Measurements from ENCODE around the gene COMMD8. TPM values are rescaled to one million over a fixed set of nuclear protein-coding genes. Genes with fewer than 3 reads are reported as not detected.

The COMMD8 gene
- total RNA-seq, 1 donor from 2014 or later, result 23.9 TPM

DNA sequence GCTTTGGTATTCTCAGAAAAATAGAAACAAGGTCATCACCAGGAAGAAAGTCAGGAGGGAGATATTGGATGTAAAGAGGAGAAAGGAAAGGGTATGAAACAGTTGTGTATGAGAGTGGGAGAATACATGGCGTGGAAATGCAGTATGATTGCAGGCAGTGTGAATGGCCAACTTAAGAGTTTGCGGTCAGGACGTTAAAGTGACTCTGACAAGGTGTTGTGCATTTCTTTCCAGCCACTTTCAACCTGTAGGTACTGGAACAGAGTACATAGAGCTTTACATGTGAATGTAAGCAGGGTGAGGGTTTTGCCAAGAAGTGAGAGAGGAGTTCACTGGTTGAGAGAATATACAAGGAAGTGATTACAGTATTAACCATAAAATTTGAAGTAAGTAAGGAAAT, 37.3 kb upstream of the COMMD8 start:
- Mint-ChIP-seq H3K9me3 (no peaks in the 10 kb centered on the region), H3K27ac (no peak overlapping the region), H3K27me3 (no peaks in the 10 kb centered on the region), H3K4me1 (peaks cover 19% of the 10 kb centered on the region), H3K36me3 (ENCODE audit: low read depth) (peaks cover 9% of the 10 kb centered on the region), H3K4me3 (no peak overlapping the region)
- TF ChIP-seq, protein P1, sequence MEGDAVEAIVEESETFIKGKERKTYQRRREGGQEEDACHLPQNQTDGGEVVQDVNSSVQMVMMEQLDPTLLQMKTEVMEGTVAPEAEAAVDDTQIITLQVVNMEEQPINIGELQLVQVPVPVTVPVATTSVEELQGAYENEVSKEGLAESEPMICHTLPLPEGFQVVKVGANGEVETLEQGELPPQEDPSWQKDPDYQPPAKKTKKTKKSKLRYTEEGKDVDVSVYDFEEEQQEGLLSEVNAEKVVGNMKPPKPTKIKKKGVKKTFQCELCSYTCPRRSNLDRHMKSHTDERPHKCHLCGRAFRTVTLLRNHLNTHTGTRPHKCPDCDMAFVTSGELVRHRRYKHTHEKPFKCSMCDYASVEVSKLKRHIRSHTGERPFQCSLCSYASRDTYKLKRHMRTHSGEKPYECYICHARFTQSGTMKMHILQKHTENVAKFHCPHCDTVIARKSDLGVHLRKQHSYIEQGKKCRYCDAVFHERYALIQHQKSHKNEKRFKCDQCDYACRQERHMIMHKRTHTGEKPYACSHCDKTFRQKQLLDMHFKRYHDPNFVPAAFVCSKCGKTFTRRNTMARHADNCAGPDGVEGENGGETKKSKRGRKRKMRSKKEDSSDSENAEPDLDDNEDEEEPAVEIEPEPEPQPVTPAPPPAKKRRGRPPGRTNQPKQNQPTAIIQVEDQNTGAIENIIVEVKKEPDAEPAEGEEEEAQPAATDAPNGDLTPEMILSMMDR (IDR thresholded peaks at IDR 0.05), result no peak
- ChIA-PET POLR2A (interaction anchor here (5.2 kb wide), 1 partner anchor 16 kb away, joined by 40 read pairs; the partner anchor contains the start of gene ATP10D), CTCF (interaction anchor here (0.7 to 1.1 kb wide), 2 partner anchors 11 kb away, joined by 3 read pairs; no protein-coding TSS in a partner anchor)
- intact Hi-C loops (cut with micrococcal nuclease), result loop anchor here (2.0 kb wide), 1 partner anchor 18 kb away; no protein-coding TSS in a partner anchor
- ATAC-seq (ENCODE audit: low read depth) (no peak), DNase-seq (no peak)

GRCh38 chr4:47499700-47500099, 36.2 kb upstream of the COMMD8 start:
- Mint-ChIP-seq H3K9me3 (no peaks in the 10 kb centered on the region), H3K4me3 (no peak overlapping the region), H3K27me3 (no peaks in the 10 kb centered on the region), H3K27ac (no peak overlapping the region), H3K4me1 (peaks cover 12% of the 10 kb centered on the region), H3K36me3 (ENCODE audit: low read depth) (peaks cover 8% of the 10 kb centered on the region)
- ATAC-seq (ENCODE audit: low read depth) (peak; percentile 76), DNase-seq (no peak)
- POLR2A ChIA-PET, result interaction anchor here (1.1 to 5.2 kb wide), 4 partner anchors 10 to 37 kb away, joined by 3 to 40 read pairs (median 7); partner anchors contain the start of genes ATP10D and COMMD8
- intact Hi-C loops (cut with micrococcal nuclease), result loop anchor here (1.0 to 2.0 kb wide), 5 partner anchors 9 to 36 kb away; partner anchors contain the start of genes ATP10D and COMMD8
- CTCF ChIA-PET, result interaction anchor here (0.6 to 1.1 kb wide), 3 partner anchors 11 to 886 kb away, joined by 3 read pairs; no protein-coding TSS in a partner anchor
- TF ChIP-seq, protein P1 (IDR thresholded peaks at IDR 0.05), result no peak

DNA sequence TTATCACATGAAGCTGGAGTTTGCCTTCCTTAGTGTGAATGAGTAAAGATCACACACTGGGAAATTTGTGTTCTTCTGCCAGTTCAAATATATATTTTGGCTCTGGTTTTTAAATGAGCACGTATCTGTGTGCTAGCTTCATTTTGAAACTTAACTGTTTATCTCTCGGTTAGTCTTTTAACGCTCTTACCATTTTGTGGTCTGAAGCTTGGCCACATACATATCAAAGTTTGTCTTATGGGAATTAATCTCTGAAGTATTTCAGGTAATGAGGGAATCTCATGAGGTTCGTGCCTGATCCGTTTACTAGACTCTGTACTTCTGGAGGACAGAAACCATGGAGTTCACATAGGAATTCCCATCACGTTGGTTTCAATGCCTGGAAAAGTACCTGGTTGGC, 35.4 kb upstream of the COMMD8 start:
- ATAC-seq (ENCODE audit: low read depth) (no peak), DNase-seq (no peak)
- Mint-ChIP-seq H3K4me1 (peaks cover 19% of the 10 kb centered on the region), H3K4me3 (no peak overlapping the region), H3K36me3 (ENCODE audit: low read depth) (peaks cover 4% of the 10 kb centered on the region), H3K27me3 (no peaks in the 10 kb centered on the region), H3K9me3 (no peaks in the 10 kb centered on the region), H3K27ac (no peak overlapping the region)
- intact Hi-C loops (cut with micrococcal nuclease), result loop anchor here (1.0 kb wide), 4 partner anchors 9 to 36 kb away; partner anchors contain the start of genes ATP10D and COMMD8
- POLR2A ChIA-PET, result interaction anchor here (0.6 to 5.2 kb wide), 5 partner anchors 9 to 36 kb away, joined by 3 to 40 read pairs (median 4); partner anchors contain the start of genes ATP10D and COMMD8
- CTCF ChIA-PET, result interaction anchor here (1.3 kb wide), 1 partner anchor 12 kb away, joined by 3 read pairs; no protein-coding TSS in a partner anchor
- TF ChIP-seq, protein P1 (IDR thresholded peaks at IDR 0.05), result no peak

DNA sequence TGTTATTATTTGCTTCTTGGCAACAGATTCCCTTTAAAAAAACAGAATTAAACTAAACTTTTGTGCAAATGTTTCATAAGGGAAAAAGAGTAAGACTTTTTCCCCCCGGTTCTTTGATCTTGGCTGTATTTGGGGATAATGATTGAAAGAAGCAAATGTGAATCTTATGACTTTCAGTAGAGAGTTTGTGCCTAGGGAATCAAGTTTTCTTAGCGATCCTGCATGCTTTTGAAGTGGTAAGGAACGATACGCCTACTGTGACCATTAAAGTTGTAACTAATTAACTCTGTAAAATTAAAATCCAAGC, 30.6 kb upstream of the COMMD8 start:
- CTCF ChIA-PET, result interaction anchor here (0.7 to 1.8 kb wide), 4 partner anchors 9 to 70 kb away, joined by 3 to 9 read pairs (median 4); partner anchors contain the start of genes ATP10D and COMMD8
- no peaks in the 10 kb centered on the region for H3K27me3 Mint-ChIP-seq
- POLR2A ChIA-PET, result interaction anchor here (1.0 to 2.6 kb wide), 4 partner anchors 9 to 38 kb away, joined by 3 to 12 read pairs (median 6); partner anchors contain the start of genes ATP10D and COMMD8
- no peak overlapping the region for H3K4me3 Mint-ChIP-seq
- H3K4me1 Mint-ChIP-seq, result peaks cover 54% of the 10 kb centered on the region
- intact Hi-C loops (cut with micrococcal nuclease), result loop anchor here (1.0 kb wide), 1 partner anchor 9 kb away; the partner anchor contains the start of gene ATP10D
- DNase-seq, result no peak
- H3K36me3 Mint-ChIP-seq (ENCODE audit: low read depth), result peaks cover 10% of the 10 kb centered on the region
- ATAC-seq (ENCODE audit: low read depth), result no peak
- TF ChIP-seq, protein P1 (IDR thresholded peaks at IDR 0.05), result no peak
- peak overlapping the region; percentile 80 for H3K27ac Mint-ChIP-seq
- H3K9me3 Mint-ChIP-seq, result peaks cover 3% of the 10 kb centered on the region
